GM12878 (cell line): ENCODE results near the gene HPX. TPM values are rescaled to one million over a fixed set of nuclear protein-coding genes. Genes with fewer than 3 reads are reported as not detected.
"Not testable (repeated sequence)": the region's sequence is repeated elsewhere in the genome, so short reads cannot be mapped to it uniquely, and the experiment has no call there.

Experiments used
- ATAC-seq: fragments of 200-7000 bp; cut with Tn5 transposase; 3 replicates; pipeline ENCODE4 v1.9.1; 2020; ENCODE audit warnings: mild to moderate bottlenecking, moderate library complexity
- BruUV-seq: library from RNA; stranded (reverse); fragments of 400-500 nt; replicated peaks from 2 replicates; lab custom pipeline; 2021; lab: Mats Ljungman, UMichigan
- CTCF ChIA-PET: fragments of 300-600 bp; sonication (Branson Sonifier 250); formaldehyde crosslinking; extraction: SDS; loops from one replicate; lab custom pipeline; 2021; ENCODE audit warnings: inconsistent platforms; lab: Yijun Ruan, JAX
- POLR2A ChIA-PET: fragments of 350-600 bp; formaldehyde crosslinking; extraction: SDS; loops from one replicate; lab custom pipeline; 2021; ENCODE audit warnings: inconsistent platforms; lab: Charles Lee
- RAD21 ChIA-PET: fragments of 300-600 bp; sonication (Branson Sonifier 250); formaldehyde crosslinking; loops from one replicate; lab custom pipeline; 2023; ENCODE audit warnings: antibody characterized with exemption; ENCODE audit not compliant: unreplicated experiment; lab: Charles Lee
- SMC1A ChIA-PET: fragments of 300-600 bp; sonication (Branson Sonifier 250); formaldehyde crosslinking; loops from one replicate; lab custom pipeline; 2023; ENCODE audit not compliant: unreplicated experiment, uncharacterized antibody; lab: Charles Lee
- DNase-seq: peaks from one replicate; pipeline ENCODE4 v3.0.0-alpha.2; 2011; ENCODE audit warnings: low read depth, low spot score
- FAIRE-seq: peaks from 3 replicates; lab custom pipeline; 2011; peaks lifted over from hg19 to GRCh38; lab: Jason Lieb, UNC
- H2AFZ ChIP-seq: 2 replicates; pipeline ENCODE4 v1.6.0; 2011; ENCODE audit warnings: low read depth, low read length, control low read depth; ENCODE audit not compliant: control insufficient read depth
- H3K27ac ChIP-seq: 2 replicates; pipeline ENCODE4 v1.5.1; 2011; ENCODE audit warnings: control low read depth; ENCODE audit not compliant: control insufficient read depth, insufficient read depth
- H3K27me3 ChIP-seq, 2 experiments: replicated peaks in 1 of 2; 2 replicates each; pipeline versions ENCODE4 v1.6.0 to v1.6.1; 2011; ENCODE audit warnings: low read length in 1 of 2; ENCODE audit not compliant: control insufficient read depth in 2 of 2, insufficient read depth in 2 of 2
- H3K36me3 ChIP-seq, 2 experiments: 2 replicates each; pipeline ENCODE4 v1.5.1; 2011; ENCODE audit warnings: low read length in 1 of 2; ENCODE audit not compliant: control insufficient read depth in 2 of 2, insufficient read depth in 2 of 2
- H3K4me1 ChIP-seq: 2 replicates; pipeline ENCODE4 v1.6.1; 2011; ENCODE audit warnings: mild to moderate bottlenecking, low read length, moderate library complexity, mixed read lengths; ENCODE audit not compliant: control insufficient read depth, insufficient read depth
- H3K4me2 ChIP-seq: 2 replicates; pipeline ENCODE4 v1.6.0; 2011; ENCODE audit warnings: control low read depth; ENCODE audit not compliant: control insufficient read depth, insufficient read depth
- H3K4me3 ChIP-seq: fragments of 200-600 bp; sonication (generic); 2 replicates; pipeline ENCODE4 v1.5.1; 2016
- H3K79me2 ChIP-seq: 2 replicates; pipeline ENCODE4 v1.6.0; 2011; ENCODE audit warnings: low read length; ENCODE audit not compliant: control insufficient read depth, insufficient read depth
- H3K9ac ChIP-seq: 2 replicates; pipeline ENCODE4 v1.8.0; 2011; ENCODE audit warnings: low read length, control low read depth, mixed read lengths; ENCODE audit not compliant: control insufficient read depth, insufficient read depth
- H3K9me3 ChIP-seq: replicated peaks from 3 replicates; pipeline ENCODE4 v1.5.1; 2011; ENCODE audit warnings: mild to moderate bottlenecking, low read length; ENCODE audit not compliant: control insufficient read depth, insufficient read depth
- H4K20me1 ChIP-seq: 2 replicates; pipeline ENCODE4 v1.6.0; 2011; ENCODE audit not compliant: control insufficient read depth, insufficient read depth
- BRCA1 ChIP-seq: IDR thresholded peaks from 2 replicates; pipeline ENCODE4 v1.6.1; 2011; ENCODE audit warnings: low read depth, low read length, improper control_type of control experiment
- CBX5 ChIP-seq: sonication (generic); IDR thresholded peaks from 2 replicates; pipeline ENCODE4 v1.6.1; 2016; ENCODE audit warnings: low read depth, moderate library complexity, mild to moderate bottlenecking, inconsistent platforms
- MTA2 ChIP-seq: fragments of 450-650 bp; IDR thresholded peaks from 2 replicates; pipeline ENCODE4 v1.6.1; 2016; ENCODE audit warnings: low read depth, mild to moderate bottlenecking, moderate library complexity
- MYC ChIP-seq: IDR thresholded peaks from 2 replicates; pipeline ENCODE4 v1.6.1; 2011; ENCODE audit warnings: mild to moderate bottlenecking, low read length, moderate library complexity, inconsistent platforms; ENCODE audit not compliant: insufficient read depth, insufficient replicate concordance, insufficient read length, severe bottlenecking
- POU2F2 ChIP-seq: IDR thresholded peaks from 3 replicates; pipeline ENCODE4 v1.6.1; 2011; ENCODE audit warnings: low read depth, mild to moderate bottlenecking, low read length, borderline replicate concordance
- RAD51 ChIP-seq: fragments of 450-650 bp; IDR thresholded peaks from 2 replicates; pipeline ENCODE4 v1.6.1; 2016; ENCODE audit warnings: moderate library complexity, mild to moderate bottlenecking, inconsistent platforms
- TBL1XR1 ChIP-seq: IDR thresholded peaks from 2 replicates; pipeline ENCODE4 v1.6.1; 2012; ENCODE audit warnings: low read depth, low read length, improper control_type of control experiment
- YY1 ChIP-seq: IDR thresholded peaks from 2 replicates; pipeline ENCODE4 v1.6.1; 2011; ENCODE audit warnings: low read depth, mild to moderate bottlenecking, low read length
- WGBS: methylation state at CpG from one replicate; pipeline ENCODE4 v1.1.6; 2016; ENCODE audit warnings: low lambda C conversion rate; ENCODE audit not compliant: insufficient replicate concordance, insufficient coverage; ENCODE audit errors: missing lambda C conversion rate; 5-methylcytosine and 5-hydroxymethylcytosine counted together
- in situ Hi-C: fragments of 300-500 bp; cut with MboI; formaldehyde crosslinking; loops from 9 replicates; pipeline ENCODE4 v1.14.3; 2018; ENCODE audit warnings: mixed read lengths
- intact Hi-C: fragments of 100-400 bp; cut with micrococcal nuclease; formaldehyde crosslinking; loops from one replicate; pipeline ENCODE4 v1.14.2; 2022; ENCODE audit not compliant: unreplicated experiment
- polyA plus RNA-seq, 11 experiments: library from polyadenylated mRNA; depleted of rRNA in 4 of 11; unstranded in 6 of 11; stranded (reverse) in 5 of 11; fragments of >200 nt; fragmentation: Nextera tagmentation in 4 of 11; fragmentation: Illumina TruSeq in 1 of 11; extraction: Ambion mirVana in 4 of 11; extraction: Trizol in 1 of 11; gene quantifications; 1 replicate in 1 of 11; 2 replicates in 10 of 11; pipeline versions ENCODE4 v1.2.1 to v1.2.3, GENCODE V29; 2011 to 2016; ENCODE audit warnings: inconsistent platforms in 2 of 11, missing spikeins in 2 of 11, low read depth in 1 of 11
- total RNA-seq, 4 experiments: library from RNA; depleted of rRNA in 3 of 4; stranded (reverse); fragments of >200 nt in 3 of 4; fragmentation: Illumina TruSeq in 1 of 4; extraction: Trizol in 1 of 4; gene quantifications; 2 replicates each; pipeline versions ENCODE4 v1.2.1 to v1.2.3, GENCODE V29; 2013 to 2021
- TF ChIP-seq, protein P1 (sequence below): fragments of 450-650 bp; IDR thresholded peaks from 2 replicates; pipeline ENCODE4 v1.6.1; 2017; ENCODE audit warnings: mild to moderate bottlenecking, moderate library complexity
- TF ChIP-seq, protein P2 (sequence below): fragments of 150-350 bp; IDR thresholded peaks from 2 replicates; pipeline ENCODE4 v1.6.1; 2014; ENCODE audit warnings: mild to moderate bottlenecking, low read depth, low read length

Gene HPX
- total and polyA plus RNA-seq, 10 of the 15 experiments (the other 5 are each of a cell fraction or from before 2014, with no cell fraction given), result 0.08 to 1.7 (median 0.18) TPM; not detected in 1

DNA sequence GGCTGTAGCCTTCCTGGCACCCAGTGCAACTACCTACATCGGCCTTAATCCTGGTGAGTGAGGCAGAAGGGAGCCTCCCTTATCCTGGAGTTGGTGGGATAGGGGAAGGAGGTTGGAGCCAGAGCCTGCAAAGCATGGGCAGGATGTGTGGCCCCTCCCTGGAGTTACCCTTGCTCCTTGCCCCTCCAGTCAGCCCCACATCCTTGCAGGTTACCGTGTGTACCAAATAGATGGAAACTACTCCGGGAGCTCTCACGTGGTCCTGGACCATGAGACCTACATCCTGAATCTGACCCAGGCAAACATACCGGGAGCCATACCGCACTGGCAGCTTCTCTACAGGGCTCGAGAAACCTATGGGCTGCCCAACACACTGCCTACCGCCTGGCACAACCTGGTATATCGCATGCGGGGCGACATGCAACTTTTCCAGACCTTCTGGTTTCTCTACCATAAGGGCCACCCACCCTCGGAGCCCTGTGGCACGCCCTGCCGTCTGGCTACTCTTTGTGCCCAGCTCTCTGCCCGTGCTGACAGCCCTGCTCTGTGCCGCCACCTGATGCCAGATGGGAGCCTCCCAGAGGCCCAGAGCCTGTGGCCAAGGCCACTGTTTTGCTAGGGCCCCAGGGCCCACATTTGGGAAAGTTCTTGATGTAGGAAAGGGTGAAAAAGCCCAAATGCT lies 46.7 kb downstream of the HPX start:
- H3K27ac ChIP-seq, result no peak overlapping the region
- ChIA-PET SMC1A (interaction anchor here (1.9 kb wide), 1 partner anchor 15 kb away, joined by 7 read pairs; no protein-coding TSS in a partner anchor), CTCF (no interaction called here), RAD21 (no interaction called here), POLR2A (no interaction called here)
- FAIRE-seq (no peak), DNase-seq (no peak), ATAC-seq (no peak)
- intact Hi-C loops, result no loop called here
- H3K4me3 ChIP-seq, result no peak overlapping the region
- H3K79me2 ChIP-seq, result no peaks in the 10 kb centered on the region
- no peaks in the 10 kb centered on the region for H3K27me3 ChIP-seq
- TF ChIP-seq YY1, result no peak
- TF ChIP-seq RAD51, result no peak
- TF ChIP-seq MTA2, result no peak
- TF ChIP-seq BRCA1, result no peak
- TF ChIP-seq MYC, result no peak
- no peak for TF ChIP-seq CBX5
- TF ChIP-seq, protein P1, sequence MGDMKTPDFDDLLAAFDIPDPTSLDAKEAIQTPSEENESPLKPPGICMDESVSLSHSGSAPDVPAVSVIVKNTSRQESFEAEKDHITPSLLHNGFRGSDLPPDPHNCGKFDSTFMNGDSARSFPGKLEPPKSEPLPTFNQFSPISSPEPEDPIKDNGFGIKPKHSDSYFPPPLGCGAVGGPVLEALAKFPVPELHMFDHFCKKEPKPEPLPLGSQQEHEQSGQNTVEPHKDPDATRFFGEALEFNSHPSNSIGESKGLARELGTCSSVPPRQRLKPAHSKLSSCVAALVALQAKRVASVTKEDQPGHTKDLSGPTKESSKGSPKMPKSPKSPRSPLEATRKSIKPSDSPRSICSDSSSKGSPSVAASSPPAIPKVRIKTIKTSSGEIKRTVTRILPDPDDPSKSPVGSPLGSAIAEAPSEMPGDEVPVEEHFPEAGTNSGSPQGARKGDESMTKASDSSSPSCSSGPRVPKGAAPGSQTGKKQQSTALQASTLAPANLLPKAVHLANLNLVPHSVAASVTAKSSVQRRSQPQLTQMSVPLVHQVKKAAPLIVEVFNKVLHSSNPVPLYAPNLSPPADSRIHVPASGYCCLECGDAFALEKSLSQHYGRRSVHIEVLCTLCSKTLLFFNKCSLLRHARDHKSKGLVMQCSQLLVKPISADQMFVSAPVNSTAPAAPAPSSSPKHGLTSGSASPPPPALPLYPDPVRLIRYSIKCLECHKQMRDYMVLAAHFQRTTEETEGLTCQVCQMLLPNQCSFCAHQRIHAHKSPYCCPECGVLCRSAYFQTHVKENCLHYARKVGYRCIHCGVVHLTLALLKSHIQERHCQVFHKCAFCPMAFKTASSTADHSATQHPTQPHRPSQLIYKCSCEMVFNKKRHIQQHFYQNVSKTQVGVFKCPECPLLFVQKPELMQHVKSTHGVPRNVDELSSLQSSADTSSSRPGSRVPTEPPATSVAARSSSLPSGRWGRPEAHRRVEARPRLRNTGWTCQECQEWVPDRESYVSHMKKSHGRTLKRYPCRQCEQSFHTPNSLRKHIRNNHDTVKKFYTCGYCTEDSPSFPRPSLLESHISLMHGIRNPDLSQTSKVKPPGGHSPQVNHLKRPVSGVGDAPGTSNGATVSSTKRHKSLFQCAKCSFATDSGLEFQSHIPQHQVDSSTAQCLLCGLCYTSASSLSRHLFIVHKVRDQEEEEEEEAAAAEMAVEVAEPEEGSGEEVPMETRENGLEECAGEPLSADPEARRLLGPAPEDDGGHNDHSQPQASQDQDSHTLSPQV, result no peak
- no peak for TF ChIP-seq POU2F2
- TF ChIP-seq TBL1XR1, result no peak
- TF ChIP-seq, protein P2, sequence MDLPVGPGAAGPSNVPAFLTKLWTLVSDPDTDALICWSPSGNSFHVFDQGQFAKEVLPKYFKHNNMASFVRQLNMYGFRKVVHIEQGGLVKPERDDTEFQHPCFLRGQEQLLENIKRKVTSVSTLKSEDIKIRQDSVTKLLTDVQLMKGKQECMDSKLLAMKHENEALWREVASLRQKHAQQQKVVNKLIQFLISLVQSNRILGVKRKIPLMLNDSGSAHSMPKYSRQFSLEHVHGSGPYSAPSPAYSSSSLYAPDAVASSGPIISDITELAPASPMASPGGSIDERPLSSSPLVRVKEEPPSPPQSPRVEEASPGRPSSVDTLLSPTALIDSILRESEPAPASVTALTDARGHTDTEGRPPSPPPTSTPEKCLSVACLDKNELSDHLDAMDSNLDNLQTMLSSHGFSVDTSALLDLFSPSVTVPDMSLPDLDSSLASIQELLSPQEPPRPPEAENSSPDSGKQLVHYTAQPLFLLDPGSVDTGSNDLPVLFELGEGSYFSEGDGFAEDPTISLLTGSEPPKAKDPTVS, result no peak
- in situ Hi-C loops, result no loop called here
- H4K20me1 ChIP-seq, result no peaks in the 10 kb centered on the region
- 96% methylated on average over 15 of the region's 16 CpGs for WGBS
- H3K4me1 ChIP-seq, result peaks cover 6% of the 10 kb centered on the region
- no peak overlapping the region for H2AFZ ChIP-seq
- H3K4me2 ChIP-seq, result no peak overlapping the region
- BruUV-seq, result no TSS peak
- H3K9ac ChIP-seq, result no peak overlapping the region
- no peaks in the 10 kb centered on the region for H3K36me3 ChIP-seq
- H3K9me3 ChIP-seq, result no peaks in the 10 kb centered on the region

DNA sequence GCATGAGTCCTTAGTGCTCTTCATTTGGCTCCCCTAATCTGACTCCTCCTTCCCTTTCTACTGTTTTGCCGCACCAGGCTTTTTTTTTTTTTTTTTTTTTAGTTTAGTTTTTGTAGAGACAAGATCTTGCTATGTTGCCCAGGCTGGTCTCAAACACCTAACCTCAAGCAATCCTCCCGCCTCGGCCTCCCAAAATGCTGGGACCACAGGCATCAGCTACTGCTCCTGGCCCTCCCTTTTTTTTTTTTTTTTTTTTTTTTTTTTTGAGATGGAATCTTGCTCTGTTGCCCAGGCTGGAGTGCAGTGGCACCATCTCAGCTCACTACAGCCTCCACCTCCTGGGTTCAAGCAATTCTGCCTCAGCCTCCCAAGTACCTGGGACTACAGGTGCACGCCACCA lies 48.5 kb downstream of the HPX start:
- not testable (repeated sequence) for BruUV-seq
- 84% methylated on average over 4 of the region's 4 CpGs for WGBS

More for the DNA sequence above, 48.5 kb downstream of the HPX start:
- H4K20me1 ChIP-seq, H3K4me2 ChIP-seq, in situ Hi-C loops, H3K4me1 ChIP-seq, H3K36me3 ChIP-seq, H3K9ac ChIP-seq, H3K27ac ChIP-seq, intact Hi-C loops, H3K4me3 ChIP-seq, H3K9me3 ChIP-seq, DNase-seq, H3K27me3 ChIP-seq, FAIRE-seq, H3K79me2 ChIP-seq, ATAC-seq, H2AFZ ChIP-seq: not testable (repeated sequence)
- ChIA-PET RAD21 (interaction anchor here (0.6 to 2.5 kb wide), 3 partner anchors 11 to 364 kb away, joined by 3 to 16 read pairs (median 3); partner anchors contain the start of gene MRPL17), POLR2A (interaction anchor here (0.7 kb wide), 1 partner anchor 93 kb away, joined by 13 read pairs; no protein-coding TSS in a partner anchor), CTCF (interaction anchor here (0.6 to 4.2 kb wide), 4 partner anchors 11 to 52 kb away, joined by 3 to 22 read pairs (median 6); no protein-coding TSS in a partner anchor), SMC1A (interaction anchor here (3.1 kb wide), 1 partner anchor 13 kb away, joined by 19 read pairs; no protein-coding TSS in a partner anchor)
